NCI-H2196 (cell line): ENCODE measurements around the gene SMG6.
"Not testable (repeated sequence)": the region's sequence is repeated elsewhere in the genome, so short reads cannot be mapped to it uniquely, and the experiment has no call there.

ENCODE experiments used
- DNase-seq: peaks from one replicate; lab custom pipeline; 2025; ENCODE audit not compliant: unreplicated experiment; lab: John Stamatoyannopoulos, UW

The SMG6 gene

DNA sequence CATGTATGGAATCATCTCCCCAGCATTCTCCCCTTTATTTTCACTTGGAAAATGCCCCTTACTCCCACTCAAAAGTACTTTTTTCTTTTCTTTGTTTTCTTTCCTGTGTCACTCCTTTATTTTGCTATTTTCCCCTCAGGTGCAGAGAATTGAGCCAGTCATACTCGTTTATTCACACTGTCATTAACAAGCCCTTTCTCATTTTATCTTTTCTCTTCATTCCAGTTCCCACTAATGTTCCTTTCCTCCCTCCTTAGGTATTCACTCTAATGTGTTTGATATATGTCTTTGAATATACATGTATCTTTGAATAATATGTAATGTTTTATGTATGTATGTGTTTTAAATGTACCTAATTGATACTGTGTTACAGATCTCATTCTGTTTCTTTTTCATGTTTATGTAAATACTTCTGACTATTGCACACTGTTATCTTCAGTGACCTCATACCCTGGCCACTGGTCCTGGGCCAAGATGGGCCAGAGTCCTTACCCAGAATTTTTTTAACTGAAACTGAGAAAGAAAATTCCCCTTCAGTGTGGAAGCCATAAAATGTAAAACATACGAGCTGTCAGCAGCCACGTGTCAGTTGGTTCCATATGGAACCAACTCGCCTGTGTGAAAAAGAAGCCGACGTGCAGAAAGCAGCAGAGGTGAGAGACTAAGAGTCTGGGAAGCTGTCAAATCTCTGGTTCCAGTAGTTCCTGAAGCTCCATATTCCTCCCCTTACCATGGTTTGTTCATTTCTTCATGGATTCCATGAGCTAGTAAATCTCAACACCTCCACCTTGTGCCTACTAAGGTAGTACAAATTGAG lies 6.0 kb upstream of the SMG6 start:
- DNase-seq = no peak

DNA sequence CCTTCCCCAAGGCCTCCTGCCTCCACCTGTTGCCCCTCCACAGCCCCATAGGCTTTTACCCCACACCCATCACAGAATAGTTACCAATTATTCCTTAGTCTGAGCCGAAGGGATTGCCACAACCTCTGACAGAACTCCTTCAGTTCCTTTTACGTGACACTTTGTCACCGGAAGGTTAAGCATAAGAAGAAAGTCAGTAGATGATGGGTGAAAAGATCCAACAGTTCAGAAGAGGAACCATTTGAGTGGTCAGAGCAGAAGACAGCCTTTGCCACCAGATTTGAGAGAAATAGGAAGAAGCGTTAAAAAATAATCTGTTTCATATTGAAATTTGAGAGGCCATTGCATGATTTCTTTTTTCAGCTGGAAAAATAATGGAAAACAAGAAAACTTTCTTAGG lies 1.3 kb upstream of the SMG6 start:
- DNase-seq = no peak

- DNase-seq = no peak
Measured at GRCh38 chr17:2302778-2303203, 794 bp downstream of the SMG6 start.

- no peak for DNase-seq
Measured at GRCh38 chr17:2299756-2300155, 3.8 kb downstream of the SMG6 start.

DNA sequence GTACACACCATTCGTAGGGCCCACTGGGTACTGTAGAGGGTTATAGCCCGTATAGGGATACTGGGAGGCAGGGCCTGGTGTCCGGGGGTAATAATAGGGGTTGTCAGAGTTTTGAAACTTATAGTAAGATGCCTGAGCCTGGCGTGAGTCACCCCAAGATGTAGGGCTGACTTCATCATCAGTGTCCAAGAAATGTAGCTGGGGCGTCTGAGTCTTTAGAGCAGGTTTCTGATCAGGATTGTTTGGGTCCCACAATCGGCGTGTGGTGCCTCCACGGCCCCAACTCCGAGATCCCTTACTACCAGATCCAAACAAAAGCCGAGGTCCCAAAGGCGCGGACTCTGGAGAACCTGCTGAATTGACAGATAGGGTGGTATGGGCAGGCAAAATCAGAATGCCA lies 4.4 kb downstream of the SMG6 start:
- no peak for DNase-seq

DNA sequence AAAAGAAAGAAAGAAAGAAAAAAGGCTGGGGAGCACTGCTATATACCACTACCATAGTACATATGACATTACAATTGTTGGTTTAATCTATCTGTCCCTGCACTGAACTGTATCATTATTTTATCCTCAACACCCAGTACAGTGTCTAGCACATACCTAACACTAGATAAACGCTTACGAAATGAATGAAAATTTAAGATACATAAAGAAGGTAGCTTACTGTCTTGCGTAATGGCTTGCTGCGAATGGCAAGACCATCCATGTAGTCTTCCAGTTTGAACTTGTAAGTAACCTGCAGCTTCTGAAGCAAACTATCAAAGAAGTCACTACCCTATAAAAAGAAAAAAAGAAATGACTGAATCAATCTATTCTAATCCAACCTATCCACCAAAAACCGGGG lies 6.6 kb downstream of the SMG6 start:
- no peak for DNase-seq

DNA sequence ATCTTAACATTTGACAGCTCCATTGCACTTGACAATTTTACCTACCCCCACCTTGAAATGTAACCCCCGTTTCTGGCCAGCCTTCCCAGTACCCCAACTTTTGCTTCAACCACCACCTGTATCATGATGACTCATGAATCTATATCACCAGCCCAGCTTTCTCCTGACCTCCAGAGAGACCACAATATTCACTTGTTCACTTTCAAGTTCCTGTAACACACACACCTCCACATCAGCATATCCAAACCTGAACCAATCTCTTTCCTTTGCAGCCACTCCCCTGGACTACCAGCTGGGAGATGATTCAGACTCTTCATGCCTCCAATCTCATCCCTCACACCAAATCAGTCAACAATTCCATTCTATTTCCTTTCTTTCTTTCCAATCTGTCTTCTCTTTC lies 8.0 kb downstream of the SMG6 start:
- no peak for DNase-seq

DNA sequence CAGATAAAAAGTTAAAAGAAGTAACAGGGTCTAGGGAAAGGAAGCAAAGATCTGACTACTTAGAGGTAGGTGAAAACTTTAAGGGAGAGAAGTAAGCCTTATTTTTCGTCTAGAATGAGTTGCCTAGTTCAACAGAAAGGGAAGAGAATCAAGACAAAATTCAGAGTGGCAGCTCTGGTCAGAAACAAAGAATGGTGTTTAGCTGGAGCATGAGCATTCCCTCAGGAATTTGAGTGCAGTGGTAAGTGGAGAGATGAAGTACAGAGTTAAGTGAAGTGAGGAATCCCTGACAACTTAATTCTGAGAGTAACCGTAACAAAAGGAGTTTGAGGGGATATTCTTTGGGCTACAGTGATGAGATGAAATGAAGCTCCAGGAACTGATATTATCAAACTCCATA lies 11.5 kb downstream of the SMG6 start:
- no peak for DNase-seq

DNA sequence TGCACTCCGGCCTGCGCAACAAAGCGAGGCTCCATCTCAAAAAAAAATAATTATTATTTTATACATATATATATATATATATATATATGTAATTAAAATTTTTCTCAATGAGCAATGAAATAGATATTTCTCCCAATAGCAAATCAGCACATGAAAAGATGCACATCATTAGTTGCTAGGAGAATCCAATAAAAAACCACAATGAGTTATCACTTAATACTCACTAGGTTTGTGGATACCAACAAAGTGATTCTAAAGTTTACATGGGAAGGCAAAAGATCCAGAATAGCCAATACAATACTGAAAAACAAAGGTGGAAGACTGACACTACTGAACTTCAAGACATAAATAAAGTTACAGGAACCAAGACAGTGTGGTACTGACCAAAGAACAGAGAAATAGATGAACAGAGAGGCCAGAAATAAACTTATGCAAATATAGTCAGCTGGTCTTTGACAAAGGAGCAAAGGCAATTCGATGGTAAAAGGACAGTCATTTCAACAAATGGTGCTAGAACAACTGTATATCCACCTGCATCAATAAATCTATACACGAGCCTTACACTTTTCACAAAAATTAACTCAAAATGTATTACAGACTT lies 13.6 kb downstream of the SMG6 start:
- DNase-seq = no peak

GRCh38 chr17:2283302-2283701 lies 20.3 kb downstream of the SMG6 start:
- DNase-seq = no peak

DNA sequence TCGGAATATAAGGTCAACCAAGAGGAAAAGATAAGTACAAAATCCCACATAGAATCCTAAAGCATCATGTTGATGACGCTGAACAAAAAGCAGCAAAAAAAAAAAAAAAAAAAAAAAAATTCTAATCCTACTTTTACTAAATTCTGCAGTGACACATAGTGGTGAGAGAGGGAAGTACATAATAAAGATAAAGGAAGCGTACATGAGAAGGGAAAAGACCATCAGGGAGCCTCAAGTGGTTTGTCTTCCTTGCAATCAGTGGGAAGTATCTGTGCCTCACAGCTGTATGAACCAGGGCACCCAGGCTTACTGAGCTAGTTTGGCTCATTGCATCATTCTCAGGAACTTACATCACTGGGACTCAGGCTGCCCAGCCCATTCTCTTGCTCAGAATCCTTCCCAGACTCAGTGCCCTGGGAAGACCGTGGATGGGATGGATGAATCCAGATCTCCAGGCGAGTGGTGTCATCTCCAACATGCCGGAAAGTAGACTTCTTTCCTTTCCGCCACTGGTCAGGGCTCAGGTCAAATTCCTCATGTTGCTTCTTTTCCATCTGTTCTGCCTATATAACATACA lies 21.2 kb downstream of the SMG6 start:
- DNase-seq = peak; percentile 12

GRCh38 chr17:2279707-2280106 lies 23.9 kb downstream of the SMG6 start:
- no peak for DNase-seq

- DNase-seq = no peak
Measured at GRCh38 chr17:2277429-2278170, 26.0 kb downstream of the SMG6 start.

DNA sequence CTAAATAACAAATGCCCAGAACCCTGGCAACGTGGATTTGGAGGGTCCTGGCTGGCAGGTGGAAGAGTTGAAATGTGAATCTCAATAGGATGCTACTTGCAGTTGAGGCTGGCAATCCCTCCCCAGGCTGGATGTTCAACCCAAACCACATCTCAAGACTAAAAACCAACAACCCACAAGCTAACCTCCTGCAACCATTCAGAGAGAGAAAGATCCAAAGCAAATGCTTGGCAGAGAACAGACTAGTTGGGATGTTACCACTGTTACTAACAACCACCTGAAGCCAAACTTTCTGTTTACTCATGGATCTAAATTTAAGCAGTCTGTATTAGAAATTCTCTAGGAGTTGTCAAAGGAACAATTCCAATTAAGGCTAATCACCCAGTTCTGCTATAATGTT lies 27.9 kb downstream of the SMG6 start:
- DNase-seq = no peak

DNA sequence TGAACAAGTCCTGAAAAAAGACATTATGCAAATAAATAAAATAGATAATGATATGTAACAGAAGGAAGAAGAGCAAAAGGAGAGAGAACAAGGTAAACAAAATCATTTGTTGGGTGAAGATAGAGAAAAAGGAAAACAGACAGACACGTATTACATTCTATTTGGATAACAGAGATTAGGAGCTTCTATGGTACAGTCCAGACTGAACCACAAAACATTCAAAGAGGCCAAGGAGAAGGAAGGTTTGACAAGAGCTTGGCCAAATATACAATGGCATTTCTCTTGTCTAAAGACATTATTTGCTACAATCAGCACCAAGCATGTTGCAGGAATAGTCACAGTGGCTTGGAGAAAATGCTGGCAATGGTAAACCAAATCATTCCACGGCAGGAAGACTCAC lies 29.2 kb downstream of the SMG6 start:
- no peak for DNase-seq

DNA sequence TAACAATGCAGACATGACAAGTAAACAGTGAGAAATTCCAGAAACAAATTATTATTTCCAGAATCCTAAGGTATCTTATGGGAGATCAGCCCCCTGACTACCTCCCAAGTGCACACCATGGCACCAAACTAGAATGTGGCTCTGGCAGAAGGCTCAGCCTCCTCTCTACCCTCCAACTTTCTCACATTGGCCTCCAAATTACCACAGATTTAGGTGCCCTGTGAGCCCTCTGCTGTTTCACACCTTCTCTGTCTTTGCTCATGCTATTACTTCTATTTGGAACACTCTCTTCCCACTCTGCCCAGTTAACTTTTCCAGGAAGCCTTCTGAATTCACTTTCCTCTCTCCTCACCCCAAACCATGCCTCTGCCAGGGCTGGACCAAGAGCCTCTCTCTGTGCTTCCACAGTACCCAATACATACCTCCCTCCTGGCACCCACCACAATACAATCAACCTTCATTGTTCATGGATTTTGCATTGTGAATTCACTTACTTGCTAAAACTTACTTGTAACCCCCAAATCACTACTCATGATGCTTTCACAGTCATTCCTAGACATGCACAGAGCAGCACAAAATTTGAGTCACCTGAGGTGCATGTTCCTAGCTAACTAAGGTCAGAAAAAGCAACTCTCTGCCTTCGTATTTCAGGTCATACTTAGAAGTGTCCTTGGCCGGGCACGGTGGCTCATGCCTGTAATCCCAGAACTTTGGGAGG lies 31.4 kb downstream of the SMG6 start:
- no peak for DNase-seq

DNA sequence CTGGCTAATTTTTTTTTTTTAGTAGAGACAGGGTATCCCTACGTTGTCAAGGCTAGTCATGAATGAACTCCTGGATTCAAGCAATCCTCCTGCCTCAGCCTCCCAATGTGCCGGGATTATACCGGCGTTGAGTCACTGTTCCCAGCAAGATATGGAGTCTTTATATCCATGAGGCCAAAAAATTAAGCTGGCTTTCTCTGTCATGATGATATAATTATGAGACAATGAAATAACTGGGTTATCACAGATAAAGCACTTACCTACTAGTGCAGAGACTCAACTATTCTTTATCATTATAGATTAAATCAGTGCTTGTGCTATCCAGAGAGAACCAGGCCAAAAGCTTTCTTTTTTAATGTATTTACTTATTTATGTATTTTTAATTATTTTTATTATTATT lies 36.2 kb downstream of the SMG6 start:
- DNase-seq = no peak

DNA sequence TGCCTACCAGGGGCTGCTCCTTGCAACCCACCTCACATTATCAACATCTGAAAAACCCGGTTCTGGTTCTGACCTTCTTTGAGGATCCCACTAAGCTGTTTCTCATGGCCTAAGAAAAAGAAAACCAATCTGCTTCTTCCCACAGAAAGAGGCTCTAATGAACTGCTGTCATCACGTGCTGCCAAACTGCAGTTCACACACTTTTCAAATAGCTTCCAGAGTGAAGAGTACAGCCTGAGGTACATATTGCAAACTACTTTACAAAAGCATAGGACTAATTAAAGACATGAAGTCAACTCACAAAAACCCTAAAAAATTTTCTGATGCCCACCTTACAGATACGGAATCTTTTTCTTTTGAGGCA lies 36.7 kb downstream of the SMG6 start:
- DNase-seq = no peak

DNA sequence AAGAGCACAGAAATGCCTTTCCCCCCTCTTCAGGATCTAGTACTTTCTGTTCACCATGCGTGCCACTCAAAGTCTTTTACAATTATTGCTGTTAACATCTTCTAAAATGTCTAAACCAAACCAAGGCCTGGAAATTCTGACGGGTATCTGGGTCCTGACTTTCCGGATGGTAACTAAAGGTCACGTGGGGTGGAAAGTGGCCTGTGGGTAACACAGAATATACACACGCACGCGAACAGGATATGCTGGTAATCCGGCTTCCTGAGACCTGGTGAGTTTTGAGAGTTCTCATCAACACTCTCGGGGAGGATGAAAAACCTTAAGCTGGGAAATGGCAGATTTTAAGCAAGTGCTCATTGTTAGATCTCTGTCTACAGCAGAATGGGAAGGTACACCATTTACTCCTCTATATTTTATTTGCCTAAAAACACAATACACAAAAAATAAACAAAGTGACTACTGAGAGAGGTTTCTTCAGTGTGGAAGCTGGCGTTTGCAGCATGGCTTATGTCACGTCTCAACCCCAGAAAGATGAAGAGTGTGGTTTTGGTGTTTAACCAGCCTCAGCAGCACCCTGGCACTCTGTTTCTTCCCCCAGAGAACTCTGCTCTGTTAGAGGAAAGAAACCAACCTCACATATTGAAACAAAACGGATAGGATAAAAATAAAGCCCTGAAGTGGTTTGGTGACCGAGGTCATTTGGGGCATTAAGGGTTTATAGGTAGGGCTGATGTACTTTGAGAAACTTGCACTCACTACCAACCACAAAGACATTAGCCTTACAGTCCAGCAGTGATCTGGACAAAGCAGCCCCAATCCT lies 37.3 kb downstream of the SMG6 start:
- DNase-seq = no peak

- not testable (repeated sequence) for DNase-seq
Measured at GRCh38 chr17:2265166-2265565, 38.4 kb downstream of the SMG6 start.
